ENCODE results near the gene POU2F2.
A peak's percentile ranks its signal among the peaks of the same experiment; 100 is the strongest.
"Not testable (repeated sequence)": the region's sequence is repeated elsewhere in the genome, so short reads cannot be mapped to it uniquely, and the experiment has no call there.

POU2F2 gene

DNA sequence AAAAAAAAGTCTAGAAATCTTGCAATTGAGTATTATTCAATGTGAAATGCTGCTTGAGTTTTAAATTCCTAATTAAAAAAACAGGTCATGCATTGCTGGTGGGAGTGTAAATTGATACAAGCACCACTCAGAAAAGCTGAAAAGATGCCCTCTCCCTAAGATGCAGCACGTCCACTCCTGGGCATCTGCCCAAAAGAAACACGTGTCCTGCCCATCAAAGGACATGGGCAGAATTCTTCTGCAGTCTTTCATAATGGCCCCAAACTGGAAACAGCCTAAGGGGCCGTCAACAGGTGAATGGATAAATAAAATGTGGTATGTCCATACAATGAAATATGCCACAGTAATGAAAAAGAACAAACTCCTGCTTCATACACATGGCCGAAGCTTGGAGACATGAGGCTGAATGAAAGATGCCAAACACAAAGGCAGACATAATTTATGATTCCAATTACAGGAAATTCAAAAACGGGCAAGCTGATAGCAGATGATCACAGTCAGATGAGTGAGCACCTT lies 7.8 kb downstream of the POU2F2 start:
- DNase-seq: no peak

GRCh38 chr19:42123765-42124164 lies 8.5 kb downstream of the POU2F2 start:
- DNase-seq: no peak

GRCh38 chr19:42122691-42123607 lies 9.3 kb downstream of the POU2F2 start:
- DNase-seq: no peak

DNA sequence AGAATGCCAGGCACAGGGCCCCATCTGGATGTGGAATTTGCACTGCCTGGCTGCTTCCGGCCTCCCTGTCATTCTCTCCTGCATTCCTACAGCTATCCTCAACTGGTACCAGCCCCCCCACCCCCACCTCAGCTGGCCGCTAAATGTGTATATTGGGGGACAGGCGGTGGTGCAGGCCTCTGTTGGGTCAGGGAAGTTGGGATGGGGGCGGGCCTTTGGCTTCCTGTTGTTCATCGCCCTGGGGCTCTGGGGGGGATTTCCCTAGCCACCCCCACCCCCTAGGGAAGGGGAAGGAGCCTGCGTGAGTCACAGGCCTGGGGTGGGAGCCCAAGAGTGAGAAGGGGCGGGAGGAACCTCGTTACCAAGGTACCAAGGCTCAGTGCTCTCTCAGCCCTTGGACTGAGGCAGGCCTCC lies 10.6 kb downstream of the POU2F2 start:
- peak; percentile 22 for DNase-seq

GRCh38 chr19:42121036-42121621 lies 11.1 kb downstream of the POU2F2 start:
- no peak for DNase-seq

GRCh38 chr19:42120276-42120980 lies 11.8 kb downstream of the POU2F2 start:
- DNase-seq: no peak

- DNase-seq: no peak
Observed at GRCh38 chr19:42117076-42117475, 15.2 kb downstream of the POU2F2 start.

- DNase-seq: no peak
Observed at GRCh38 chr19:42116308-42117075, 15.8 kb downstream of the POU2F2 start.

DNA sequence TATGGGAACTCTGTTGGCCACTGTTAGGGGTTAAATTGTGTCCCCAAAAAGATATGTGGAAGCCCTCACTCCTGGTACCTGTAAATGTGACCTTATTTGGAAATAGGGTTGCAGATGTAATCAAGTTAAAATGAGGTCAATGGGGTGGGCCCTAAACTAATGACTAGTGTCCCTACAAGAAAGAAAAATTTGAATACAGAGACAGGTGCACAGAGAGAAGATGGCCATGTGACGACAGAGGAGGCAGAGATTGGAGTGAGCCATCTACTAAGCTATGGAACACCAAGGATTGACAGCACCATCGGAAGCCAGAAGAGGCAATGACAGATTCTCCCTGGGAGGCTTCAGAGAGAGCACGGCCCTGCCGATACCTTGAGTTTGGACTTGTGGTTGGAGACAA lies 16.5 kb downstream of the POU2F2 start:
- no peak for DNase-seq

GRCh38 chr19:42115219-42115618 lies 17.0 kb downstream of the POU2F2 start:
- no peak for DNase-seq

- peak; percentile 80 for DNase-seq
Observed at GRCh38 chr19:42114412-42114811, 17.8 kb downstream of the POU2F2 start.

- peak; percentile 69 for DNase-seq
Observed at GRCh38 chr19:42113641-42114348, 18.5 kb downstream of the POU2F2 start.

- DNase-seq: no peak
Observed at GRCh38 chr19:42111811-42112210, 20.4 kb downstream of the POU2F2 start.

DNA sequence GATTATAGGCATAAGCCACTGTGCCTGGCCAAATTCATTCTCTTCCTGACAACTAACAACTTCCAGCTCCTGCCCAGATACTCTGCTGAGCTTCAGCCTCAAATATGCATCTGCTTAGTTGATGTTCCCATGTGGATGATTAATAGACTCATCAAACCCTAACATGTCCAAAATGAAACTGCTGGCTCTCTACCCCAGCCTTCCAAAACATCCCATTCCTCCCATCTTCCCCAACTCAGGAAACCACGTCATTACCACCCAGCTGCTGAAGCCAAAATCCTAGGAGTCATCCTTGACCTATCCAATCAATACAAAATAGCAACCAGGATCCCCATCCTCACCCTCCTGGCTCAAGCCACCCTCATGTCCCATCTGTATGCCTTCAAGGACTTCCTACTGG lies 20.9 kb downstream of the POU2F2 start:
- DNase-seq: no peak

- DNase-seq: no peak
Observed at GRCh38 chr19:42110658-42111057, 21.6 kb downstream of the POU2F2 start.

- no peak for DNase-seq
Observed at GRCh38 chr19:42109896-42110295, 22.4 kb downstream of the POU2F2 start.

DNA sequence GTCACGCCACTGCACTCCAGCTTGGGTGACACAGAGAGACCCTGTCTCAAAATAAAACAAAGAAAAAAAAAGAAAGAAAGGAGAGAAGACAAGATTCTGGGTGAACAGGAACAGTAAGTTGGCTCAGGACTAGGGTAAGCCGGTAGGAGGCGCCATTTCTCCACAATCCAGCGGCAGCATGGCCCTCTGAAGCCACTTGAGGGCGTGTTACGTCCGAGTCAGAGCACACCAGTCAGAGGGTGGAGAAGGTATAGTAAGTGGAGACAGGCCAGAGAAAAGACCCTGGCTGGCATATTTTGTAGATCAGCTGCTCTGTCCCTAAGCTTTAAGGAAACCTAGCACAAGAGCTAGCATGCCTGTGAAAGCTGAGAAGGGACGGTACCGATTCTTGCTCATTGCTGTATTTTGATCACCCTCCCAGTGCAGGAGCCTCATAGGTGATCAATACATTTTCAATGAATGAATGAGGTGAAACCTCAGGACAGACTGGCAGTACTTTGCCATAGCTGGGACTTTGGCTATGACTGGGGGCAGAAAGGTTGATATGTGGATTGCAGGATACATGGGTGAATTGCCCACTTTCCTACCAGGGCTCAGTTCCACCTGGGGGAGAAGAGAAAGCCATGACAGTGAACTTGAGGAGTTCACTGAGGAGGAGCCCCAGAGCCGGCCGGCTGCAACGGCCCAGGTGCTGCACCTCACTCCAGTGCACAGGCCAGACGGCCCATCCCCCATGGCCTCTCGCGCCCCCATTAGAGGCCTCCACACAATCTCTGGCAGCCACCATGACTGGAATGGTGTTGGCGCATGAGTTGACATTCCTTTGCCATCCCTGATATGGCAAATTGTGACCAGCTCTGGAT lies 23.5 kb downstream of the POU2F2 start:
- peak; percentile 95 for DNase-seq

DNA sequence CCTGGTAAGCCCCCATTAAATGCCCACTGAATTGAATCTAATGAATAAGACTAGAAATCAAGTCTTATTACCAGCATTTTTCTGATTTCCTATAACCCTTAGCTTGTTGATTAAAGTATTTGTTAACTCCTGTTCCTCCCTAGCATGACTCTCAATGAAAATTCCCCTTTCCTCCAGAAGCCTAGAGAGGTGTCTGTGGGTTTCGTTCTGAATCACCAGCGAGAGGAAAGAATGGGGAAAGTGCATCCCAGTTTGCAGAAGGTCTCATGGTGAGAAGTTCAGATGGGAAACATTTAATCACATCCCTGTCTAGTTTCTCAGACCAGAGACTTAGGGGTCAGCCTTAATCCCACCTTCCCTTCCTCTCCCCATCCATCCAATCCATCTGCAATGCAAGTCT lies 26.9 kb downstream of the POU2F2 start:
- no peak for DNase-seq

DNA sequence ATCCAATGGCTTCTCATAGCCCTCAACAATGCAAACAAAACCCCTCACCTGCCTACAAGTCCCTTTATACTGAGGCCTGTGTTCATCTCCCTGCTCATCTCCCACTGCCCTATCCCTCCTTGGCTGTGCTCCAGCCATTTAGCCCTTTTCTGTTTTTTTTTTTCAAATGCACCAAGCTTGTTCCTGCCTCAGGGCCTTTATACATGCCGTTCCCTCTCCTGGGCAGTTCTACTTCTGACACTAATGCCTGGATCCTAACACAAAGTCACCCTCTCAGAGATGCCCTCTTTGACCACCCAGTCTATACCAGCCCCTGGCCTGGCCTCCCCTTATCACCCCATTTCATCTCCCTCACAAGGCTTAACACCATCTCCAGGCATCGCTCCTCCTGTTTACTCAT lies 29.4 kb downstream of the POU2F2 start:
- no peak for DNase-seq

- not testable (repeated sequence) for DNase-seq
Observed at GRCh38 chr19:42100241-42100640, 32.0 kb downstream of the POU2F2 start.

GRCh38 chr19:42099336-42099925 lies 32.8 kb downstream of the POU2F2 start:
- DNase-seq: no peak

All from eye (tissue), 1 donor.